Hippocampal formation (tissue), 2 donors: ENCODE results near the gene OSBPL9.

Source experiments
- DNase-seq, 2 donors: peaks; one replicate each; lab custom pipeline; 2025; lab: John Stamatoyannopoulos, UW

The OSBPL9 gene

DNA sequence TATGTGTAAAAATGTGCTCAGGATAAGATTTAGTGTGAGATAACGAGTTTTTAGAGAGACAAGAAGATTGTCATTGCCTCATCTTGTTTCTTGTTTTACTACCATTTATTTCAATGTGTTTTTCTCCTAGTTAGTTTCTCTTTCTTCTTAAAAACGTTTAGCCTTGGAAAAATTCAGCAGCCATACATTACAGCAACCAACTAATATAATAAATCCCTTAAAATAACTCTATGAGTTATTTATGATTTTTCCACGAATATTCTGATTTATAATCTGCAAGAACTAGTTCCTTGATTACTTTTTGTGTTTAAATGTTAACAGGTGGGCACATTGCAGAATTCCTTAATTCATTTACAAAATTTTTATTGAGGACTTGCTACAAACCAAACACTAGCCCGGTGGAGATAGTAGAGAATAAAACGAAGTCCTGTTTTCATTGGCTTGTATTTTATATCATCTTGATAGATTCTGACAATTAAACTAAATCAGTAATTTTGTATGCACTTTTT lies 118.9 kb downstream of the OSBPL9 start:
- DNase-seq: no peak

DNA sequence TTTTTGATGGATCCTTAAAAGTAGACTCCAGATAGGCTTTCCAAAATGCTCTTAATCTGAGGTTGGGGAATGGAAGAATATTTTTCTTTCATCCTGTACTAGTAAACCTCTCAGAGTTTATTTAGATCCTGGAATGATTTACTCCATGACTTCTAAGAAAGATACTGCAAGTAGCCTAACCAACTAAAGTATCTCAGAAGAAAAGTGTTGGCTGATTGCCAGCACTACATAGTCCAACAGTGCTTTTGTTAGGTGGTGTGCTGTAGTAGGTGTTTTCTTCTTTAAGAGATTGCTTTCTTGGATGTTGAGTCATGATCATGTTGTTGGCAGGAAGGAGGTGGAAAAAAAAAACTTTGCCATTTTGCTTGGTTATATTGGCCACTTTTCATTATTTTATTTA lies 119.8 kb downstream of the OSBPL9 start:
- no peak for DNase-seq

- no peak for DNase-seq
Observed at GRCh38 chr1:51738681-51739080, 121.8 kb downstream of the OSBPL9 start.

GRCh38 chr1:51740652-51741051 lies 123.8 kb downstream of the OSBPL9 start:
- no peak for DNase-seq

- DNase-seq: no peak
Observed at GRCh38 chr1:51741121-51741681, 124.3 kb downstream of the OSBPL9 start.

GRCh38 chr1:51744506-51745303 lies 127.8 kb downstream of the OSBPL9 start:
- DNase-seq: no peak

- no peak for DNase-seq
Observed at GRCh38 chr1:51745304-51745570, 128.3 kb downstream of the OSBPL9 start.

GRCh38 chr1:51749151-51749550 lies 132.3 kb downstream of the OSBPL9 start:
- DNase-seq: no peak

- no peak for DNase-seq
Observed at GRCh38 chr1:51750218-51750617, 133.3 kb downstream of the OSBPL9 start.

GRCh38 chr1:51750729-51751128 lies 133.8 kb downstream of the OSBPL9 start:
- DNase-seq: no peak

DNA sequence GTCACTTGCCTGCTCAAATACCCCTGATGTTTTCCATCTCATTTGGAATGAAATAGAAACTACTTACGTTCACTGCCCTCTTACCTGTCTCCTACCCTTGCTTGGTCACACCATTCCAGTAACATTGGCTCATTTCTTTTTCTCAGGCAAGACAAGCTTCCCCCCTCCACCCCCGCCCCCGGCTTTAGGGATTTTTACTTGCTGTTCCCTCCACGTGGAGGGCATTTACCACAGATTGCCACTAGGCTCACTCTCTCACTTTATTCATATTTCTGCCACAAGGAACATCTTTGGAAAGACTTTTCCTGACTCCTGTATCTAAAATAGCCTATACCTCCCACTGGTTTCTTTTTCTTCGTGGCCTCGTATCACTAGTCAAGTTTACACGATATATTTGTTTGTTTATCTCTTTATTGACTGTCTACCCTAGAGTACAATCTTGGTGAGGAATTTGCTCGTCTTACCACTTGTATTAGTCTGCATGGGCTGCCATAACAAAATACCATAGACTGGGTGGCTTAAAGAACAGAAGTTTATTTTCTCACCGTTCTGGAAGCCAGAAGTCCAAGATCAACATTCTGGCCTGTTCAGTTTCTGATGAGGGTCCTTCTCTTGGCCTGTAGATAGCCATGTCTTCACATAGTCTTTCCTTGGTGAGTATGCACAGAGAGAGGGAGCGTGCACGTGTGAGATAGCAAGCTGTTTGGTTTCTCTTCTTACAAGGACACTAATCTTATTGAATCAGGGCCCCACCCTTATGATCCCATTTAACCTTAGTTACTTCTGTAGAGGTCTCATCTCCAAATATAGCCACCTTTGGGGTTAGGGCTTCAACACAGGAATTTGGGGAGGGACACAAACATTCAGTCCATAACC lies 135.4 kb downstream of the OSBPL9 start:
- no peak for DNase-seq

DNA sequence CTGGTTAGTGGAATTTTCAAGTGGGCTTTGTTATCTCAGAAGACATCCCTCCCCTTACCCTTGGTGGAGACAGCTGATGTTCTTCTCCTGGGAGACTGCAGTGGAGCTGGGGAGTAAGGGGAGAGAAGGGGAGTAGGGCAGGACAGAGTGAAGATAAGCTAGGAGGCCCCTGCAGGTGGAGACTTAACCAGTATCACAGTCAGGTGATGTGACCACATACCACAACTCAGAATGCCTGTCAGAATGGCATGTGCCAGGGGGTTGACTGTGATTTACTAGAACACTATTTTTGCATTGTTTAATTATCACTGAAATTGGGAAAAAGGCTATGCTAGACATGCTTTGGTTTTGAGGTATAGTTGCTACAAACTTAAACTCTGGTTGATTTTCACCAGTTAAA lies 137.1 kb downstream of the OSBPL9 start:
- no peak for DNase-seq

GRCh38 chr1:51754666-51755065 lies 137.8 kb downstream of the OSBPL9 start:
- no peak for DNase-seq

GRCh38 chr1:51755437-51755836 lies 138.5 kb downstream of the OSBPL9 start:
- DNase-seq: no peak

DNA sequence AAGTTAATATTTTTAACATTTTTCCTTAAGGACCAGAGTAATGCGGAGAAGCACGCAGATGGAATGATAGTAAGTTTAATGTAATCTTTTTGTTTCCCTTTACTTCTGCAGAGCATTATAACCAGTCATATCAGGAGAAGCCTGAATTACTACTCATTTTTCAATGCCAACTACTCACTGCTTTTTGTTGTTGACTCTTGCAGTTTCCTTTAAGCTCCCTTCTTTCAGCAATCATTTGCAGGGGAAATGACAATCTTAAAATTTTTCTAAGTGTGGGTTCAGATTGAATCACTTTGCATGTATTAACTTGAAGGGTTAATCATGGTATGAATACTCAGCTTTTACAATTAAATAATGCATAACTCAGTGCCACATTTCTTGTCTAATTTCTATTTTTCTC lies 139.4 kb downstream of the OSBPL9 start:
- DNase-seq: no peak

DNA sequence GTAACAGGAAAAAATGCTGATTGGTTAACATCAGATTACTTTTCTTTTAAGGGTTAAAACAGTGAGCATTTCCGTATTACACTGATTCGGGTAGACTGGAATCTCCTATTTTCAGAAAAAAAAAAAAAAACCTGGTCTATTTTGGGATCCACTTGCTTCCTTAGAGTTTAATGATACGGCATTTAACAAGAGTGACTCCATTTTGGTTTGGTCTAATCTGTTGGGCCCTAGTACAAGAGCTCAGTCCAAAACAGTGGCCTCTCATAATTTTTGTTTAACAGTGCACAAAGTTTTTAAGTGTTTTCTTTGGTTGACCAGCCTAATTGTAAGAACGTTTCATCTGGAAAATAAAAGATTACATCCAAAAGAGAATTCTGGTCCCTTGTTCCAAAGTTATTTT lies 141.4 kb downstream of the OSBPL9 start:
- no peak for DNase-seq

DNA sequence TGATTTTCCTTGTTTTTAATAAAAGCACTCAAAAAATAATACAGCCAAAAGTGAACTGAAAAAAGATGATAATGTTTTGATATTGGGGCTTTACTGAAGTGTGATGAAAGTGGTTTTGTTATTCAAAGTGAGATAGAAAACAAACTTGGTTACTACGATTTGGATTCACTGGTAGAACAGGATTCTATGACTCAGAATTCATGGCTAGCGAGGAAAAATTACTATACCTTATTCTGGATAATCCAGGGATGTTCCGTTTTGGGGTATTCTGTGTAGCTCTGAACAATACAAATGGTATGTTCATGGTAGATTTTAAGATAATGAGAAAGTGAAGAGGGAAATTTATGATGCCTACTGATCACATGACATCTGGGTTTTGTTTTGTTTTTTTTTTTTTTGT lies 144.0 kb downstream of the OSBPL9 start:
- no peak for DNase-seq

DNA sequence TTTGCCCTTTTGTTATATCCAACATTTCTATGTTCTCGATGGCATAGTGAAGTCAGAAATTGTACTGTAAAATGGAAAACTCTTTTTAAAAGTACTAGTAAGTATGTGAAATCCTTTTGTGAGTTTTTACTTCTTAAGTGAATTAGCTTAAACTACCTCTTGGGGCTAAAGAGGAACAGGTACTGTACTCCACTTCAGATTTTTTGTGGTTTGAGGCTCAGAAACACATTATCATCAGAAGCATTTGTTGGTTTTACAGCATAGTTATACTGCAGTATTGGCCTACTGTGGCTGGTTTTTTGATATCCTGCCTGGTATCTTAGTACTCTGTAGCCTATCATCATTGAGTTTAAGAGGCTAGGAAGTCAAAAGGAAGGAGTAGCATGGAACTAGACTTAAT lies 144.5 kb downstream of the OSBPL9 start:
- DNase-seq: no peak

GRCh38 chr1:51768971-51769588 lies 152.2 kb downstream of the OSBPL9 start:
- DNase-seq: peak in 1 of 2 donors; percentile 75

DNA sequence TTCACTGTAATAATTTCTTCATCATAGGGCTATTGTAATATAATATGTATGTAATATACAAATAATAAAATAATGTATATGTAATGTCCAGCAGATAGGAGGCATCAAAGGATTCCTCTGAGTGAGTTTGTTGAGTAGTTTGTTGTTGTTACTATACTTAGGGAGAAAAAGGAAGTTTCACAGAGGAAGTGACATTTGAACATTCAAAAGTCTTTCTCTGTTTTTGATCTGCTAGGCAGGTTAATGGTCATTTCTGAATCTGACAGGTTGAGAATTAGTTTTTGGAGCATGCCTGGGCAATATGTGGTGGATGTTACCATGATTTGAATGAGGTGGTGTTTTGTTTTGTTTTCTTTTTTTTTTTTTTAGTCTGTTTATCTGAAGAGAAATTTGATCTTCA lies 159.5 kb downstream of the OSBPL9 start:
- DNase-seq: no peak

GRCh38 chr1:51780927-51781326 lies 164.0 kb downstream of the OSBPL9 start:
- no peak for DNase-seq

DNA sequence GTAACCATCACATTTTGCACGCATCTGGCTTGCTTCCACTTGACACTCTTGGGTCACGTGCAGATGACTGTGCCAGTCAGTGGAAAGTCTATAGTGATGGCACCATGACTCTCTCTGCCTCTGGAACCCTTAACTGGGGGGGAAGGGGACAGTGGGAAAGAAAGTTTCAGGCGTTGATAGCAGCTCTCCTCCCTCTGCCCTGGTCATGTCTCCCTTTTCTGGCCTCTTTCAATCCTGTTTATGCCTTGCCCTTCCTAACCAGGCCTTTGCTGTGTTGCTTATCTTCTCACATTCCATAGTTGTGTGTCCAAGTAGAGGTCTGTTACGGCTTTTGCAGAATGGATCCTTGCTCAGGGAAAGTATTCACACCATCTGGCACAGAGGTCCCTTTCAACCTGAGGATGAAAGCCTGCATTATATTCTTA lies 168.1 kb downstream of the OSBPL9 start:
- DNase-seq: no peak
